Measurements from ENCODE around the gene FBXO45. TPM values are rescaled to one million over a fixed set of nuclear protein-coding genes. Genes with fewer than 3 reads are reported as not detected.

FBXO45 gene
- total RNA-seq, 1 experiment from 2014 or later = 23.2 TPM

DNA sequence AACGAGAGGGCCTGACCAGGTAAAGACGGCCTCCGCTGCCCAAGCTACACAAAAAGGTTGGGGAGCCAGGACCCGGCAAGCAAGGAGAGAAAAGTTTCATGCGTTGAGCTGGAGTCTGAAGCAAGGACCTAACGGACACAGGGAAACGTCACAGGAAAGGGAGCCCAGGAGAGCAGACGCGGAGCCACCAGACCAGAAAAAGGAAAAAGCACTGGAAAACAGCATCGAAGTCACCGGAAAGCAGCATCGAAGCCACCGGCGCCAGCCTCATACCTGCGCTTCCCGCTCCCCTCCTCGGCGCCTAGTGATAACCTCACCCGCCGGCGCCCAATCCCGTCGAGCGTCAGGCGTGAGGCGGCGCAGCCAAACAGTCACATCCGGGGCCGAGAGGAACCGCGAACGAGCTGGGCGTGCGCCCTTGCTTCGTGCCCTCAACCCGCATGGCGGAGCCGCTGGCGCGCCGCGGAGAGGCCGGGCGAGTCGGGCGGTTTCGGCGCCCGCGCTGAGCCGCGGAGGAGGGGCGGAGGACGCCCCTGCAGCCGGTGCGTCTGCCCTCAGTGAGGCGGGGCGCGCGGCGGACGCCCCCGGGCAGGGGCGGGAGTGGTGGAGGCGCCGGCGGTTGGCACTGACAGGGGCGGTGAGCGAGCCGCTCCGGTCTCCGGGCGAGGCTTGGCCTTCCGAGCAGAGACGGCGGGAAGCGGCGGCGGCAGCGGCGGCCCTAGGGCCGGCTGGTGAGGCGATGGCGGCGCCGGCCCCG, at the start of gene FBXO45, which contains the start of gene WDR53 (continued):
- TF ChIP-seq EZH2phosphoT487 (IDR thresholded peaks at IDR 0.05; ENCODE audit: borderline replicate concordance) (no peak), ZFX (IDR thresholded peaks at IDR 0.05) (peak; percentile 67), CEBPB (IDR thresholded peaks at IDR 0.05; ENCODE audit: low read depth) (no peak), EGR1 (IDR thresholded peaks at IDR 0.05; ENCODE audit: low read depth) (peak; percentile 25; the same call in 1 of the 2 replicates), SRF (IDR thresholded peaks at IDR 0.05; ENCODE audit: low read depth) (peak; percentile 97), JUND (IDR thresholded peaks at IDR 0.05) (no peak), ZNF274 (IDR thresholded peaks at IDR 0.05; ENCODE audit: low read depth, low read length) (no peak), EZH2 (IDR thresholded peaks at IDR 0.05) (no peak)
- TF ChIP-seq, protein P1, sequence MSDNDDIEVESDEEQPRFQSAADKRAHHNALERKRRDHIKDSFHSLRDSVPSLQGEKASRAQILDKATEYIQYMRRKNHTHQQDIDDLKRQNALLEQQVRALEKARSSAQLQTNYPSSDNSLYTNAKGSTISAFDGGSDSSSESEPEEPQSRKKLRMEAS (IDR thresholded peaks at IDR 0.05) = peak; percentile 95

DNA sequence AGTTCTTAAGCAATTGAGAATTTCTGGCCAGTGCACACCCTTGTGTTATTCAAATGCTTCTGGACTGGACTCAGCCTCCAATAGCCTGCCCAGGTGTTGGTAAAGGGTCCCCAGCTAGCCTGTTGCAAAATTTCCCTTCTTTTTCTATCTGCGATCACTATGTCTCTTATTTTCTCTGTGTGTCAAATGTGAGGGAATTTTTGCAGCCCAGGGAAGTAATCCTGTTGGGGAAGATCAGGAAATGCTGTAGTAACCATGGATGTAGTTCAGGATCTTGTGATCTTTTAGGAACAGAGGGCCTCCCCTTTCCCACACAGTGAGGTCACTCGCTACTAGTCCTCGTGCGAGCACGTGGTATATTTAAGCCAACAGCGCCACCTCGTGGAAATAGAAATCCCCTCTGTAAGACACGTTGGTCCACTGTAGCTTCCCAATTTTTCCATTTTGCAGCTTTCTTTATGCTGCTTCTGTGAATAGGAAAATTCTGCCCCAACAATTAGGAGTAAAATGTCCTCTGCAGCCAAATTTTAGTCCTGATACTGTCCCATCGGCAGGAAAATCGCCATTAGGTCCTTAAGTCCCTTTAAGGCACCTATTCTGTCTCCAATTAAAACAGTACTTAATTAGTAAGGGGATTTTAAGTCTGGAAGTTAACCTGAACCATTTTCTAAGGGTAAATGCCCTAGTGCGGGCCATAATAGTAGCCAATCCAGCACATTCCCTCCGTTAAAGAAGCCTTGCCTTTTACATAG, 49.3 kb upstream of the FBXO45 start:
- Histone ChIP-seq H2AFZ (ENCODE audit: low read depth, low read length, poor library complexity, severe bottlenecking) (peak overlapping the region; percentile 94), H3K27ac (ENCODE audit: low read depth, low read length) (no peak overlapping the region), H3K9me2 (ENCODE audit: insufficient read depth) (no peaks in the 10 kb centered on the region), H3K9me3 (ENCODE audit: control insufficient read depth in 1 of 2, insufficient read depth in 1 of 2, low read depth in 1 of 2, low read length in 2 of 2) (no peaks in the 10 kb centered on the region), H3K4me1 (ENCODE audit: control insufficient read depth in 1 of 2, insufficient read depth in 2 of 2, low read length in 2 of 2) (peaks cover 2 to 7% of the 10 kb centered on the region in 2 experiments; a peak in 2 of 4 replicates), H3K79me2 (ENCODE audit: insufficient read depth, low read length) (no peaks in the 10 kb centered on the region), H4K20me1 (ENCODE audit: insufficient read depth) (no peaks in the 10 kb centered on the region), H3K4me2 (ENCODE audit: low read length) (peak overlapping the region; percentile 28; the same call in 1 of the 2 replicates), H3K36me3 (ENCODE audit: control insufficient read depth in 1 of 2, insufficient read depth in 2 of 2, low read length in 2 of 2) (no peaks in the 10 kb centered on the region), H3K4me3 (replicated peaks in 1 of 2; ENCODE audit: low read depth in 1 of 2, low read length in 2 of 2) (no peak overlapping the region), H3K27me3 (ENCODE audit: insufficient read depth, low read length) (no peaks in the 10 kb centered on the region), H3K9ac (ENCODE audit: low read length) (no peak overlapping the region)
- CTCF ChIA-PET = interaction anchor here (0.5 to 2.9 kb wide), 12 partner anchors 9 to 660 kb away, joined by 3 to 14 read pairs (median 6); no protein-coding TSS in a partner anchor
- peak; percentile 94 for ATAC-seq
- POLR2A ChIA-PET = no interaction called here
- intact Hi-C loops (cut with micrococcal nuclease) = loop anchor here (1.0 to 2.0 kb wide), 5 partner anchors 32 to 656 kb away; no protein-coding TSS in a partner anchor
- RAD21 ChIA-PET (ENCODE audit: low non-redundant PET in 1 of 2, low total read pairs in 2 of 2, uncharacterized antibody in 2 of 2, unreplicated experiment in 2 of 2) = interaction anchor here (0.5 to 1.5 kb wide), 7 partner anchors 33 to 459 kb away, joined by 3 to 6 read pairs (median 4); no protein-coding TSS in a partner anchor
- DNase-seq (ENCODE audit: low read depth, low spot score) = peak; percentile 86
- BruUV-seq (replicated peaks) = no TSS peak
- no peak for TF ChIP-seq JUND (IDR thresholded peaks at IDR 0.05)
- TF ChIP-seq EZH2 (IDR thresholded peaks at IDR 0.05) = no peak
- no peak for TF ChIP-seq POLR2A (IDR thresholded peaks at IDR 0.05; ENCODE audit: borderline replicate concordance, extremely low read depth, insufficient read depth, insufficient read length)
- no peak; the same call in 1 of the 2 replicates for TF ChIP-seq ATF3 (IDR thresholded peaks at IDR 0.05)
- TF ChIP-seq TCF7L2 (IDR thresholded peaks at IDR 0.05; ENCODE audit: borderline replicate concordance, extremely low read depth, insufficient read depth, insufficient read length) = no peak
- no peak for TF ChIP-seq SIN3A (IDR thresholded peaks at IDR 0.05; ENCODE audit: low read depth)
- TF ChIP-seq, protein P2, sequence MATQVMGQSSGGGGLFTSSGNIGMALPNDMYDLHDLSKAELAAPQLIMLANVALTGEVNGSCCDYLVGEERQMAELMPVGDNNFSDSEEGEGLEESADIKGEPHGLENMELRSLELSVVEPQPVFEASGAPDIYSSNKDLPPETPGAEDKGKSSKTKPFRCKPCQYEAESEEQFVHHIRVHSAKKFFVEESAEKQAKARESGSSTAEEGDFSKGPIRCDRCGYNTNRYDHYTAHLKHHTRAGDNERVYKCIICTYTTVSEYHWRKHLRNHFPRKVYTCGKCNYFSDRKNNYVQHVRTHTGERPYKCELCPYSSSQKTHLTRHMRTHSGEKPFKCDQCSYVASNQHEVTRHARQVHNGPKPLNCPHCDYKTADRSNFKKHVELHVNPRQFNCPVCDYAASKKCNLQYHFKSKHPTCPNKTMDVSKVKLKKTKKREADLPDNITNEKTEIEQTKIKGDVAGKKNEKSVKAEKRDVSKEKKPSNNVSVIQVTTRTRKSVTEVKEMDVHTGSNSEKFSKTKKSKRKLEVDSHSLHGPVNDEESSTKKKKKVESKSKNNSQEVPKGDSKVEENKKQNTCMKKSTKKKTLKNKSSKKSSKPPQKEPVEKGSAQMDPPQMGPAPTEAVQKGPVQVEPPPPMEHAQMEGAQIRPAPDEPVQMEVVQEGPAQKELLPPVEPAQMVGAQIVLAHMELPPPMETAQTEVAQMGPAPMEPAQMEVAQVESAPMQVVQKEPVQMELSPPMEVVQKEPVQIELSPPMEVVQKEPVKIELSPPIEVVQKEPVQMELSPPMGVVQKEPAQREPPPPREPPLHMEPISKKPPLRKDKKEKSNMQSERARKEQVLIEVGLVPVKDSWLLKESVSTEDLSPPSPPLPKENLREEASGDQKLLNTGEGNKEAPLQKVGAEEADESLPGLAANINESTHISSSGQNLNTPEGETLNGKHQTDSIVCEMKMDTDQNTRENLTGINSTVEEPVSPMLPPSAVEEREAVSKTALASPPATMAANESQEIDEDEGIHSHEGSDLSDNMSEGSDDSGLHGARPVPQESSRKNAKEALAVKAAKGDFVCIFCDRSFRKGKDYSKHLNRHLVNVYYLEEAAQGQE (IDR thresholded peaks at IDR 0.05; ENCODE audit: low read depth) = no peak
- no peak for TF ChIP-seq ZNF274 (IDR thresholded peaks at IDR 0.05; ENCODE audit: low read depth, low read length)
- no peak for TF ChIP-seq ELF1 (IDR thresholded peaks at IDR 0.05; ENCODE audit: borderline replicate concordance, low read depth)
- TF ChIP-seq POLR2AphosphoS5 (IDR thresholded peaks at IDR 0.05; ENCODE audit: low read depth, low read length) = no peak
- TF ChIP-seq, protein P3, sequence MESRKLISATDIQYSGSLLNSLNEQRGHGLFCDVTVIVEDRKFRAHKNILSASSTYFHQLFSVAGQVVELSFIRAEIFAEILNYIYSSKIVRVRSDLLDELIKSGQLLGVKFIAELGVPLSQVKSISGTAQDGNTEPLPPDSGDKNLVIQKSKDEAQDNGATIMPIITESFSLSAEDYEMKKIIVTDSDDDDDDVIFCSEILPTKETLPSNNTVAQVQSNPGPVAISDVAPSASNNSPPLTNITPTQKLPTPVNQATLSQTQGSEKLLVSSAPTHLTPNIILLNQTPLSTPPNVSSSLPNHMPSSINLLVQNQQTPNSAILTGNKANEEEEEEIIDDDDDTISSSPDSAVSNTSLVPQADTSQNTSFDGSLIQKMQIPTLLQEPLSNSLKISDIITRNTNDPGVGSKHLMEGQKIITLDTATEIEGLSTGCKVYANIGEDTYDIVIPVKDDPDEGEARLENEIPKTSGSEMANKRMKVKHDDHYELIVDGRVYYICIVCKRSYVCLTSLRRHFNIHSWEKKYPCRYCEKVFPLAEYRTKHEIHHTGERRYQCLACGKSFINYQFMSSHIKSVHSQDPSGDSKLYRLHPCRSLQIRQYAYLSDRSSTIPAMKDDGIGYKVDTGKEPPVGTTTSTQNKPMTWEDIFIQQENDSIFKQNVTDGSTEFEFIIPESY (IDR thresholded peaks at IDR 0.05; ENCODE audit: extremely low read depth, insufficient replicate concordance, low read length) = no peak
- TF ChIP-seq EGR1 (IDR thresholded peaks at IDR 0.05; ENCODE audit: low read depth) = no peak
- no peak for TF ChIP-seq SRF (IDR thresholded peaks at IDR 0.05; ENCODE audit: low read depth)
- no peak for TF ChIP-seq CEBPB (IDR thresholded peaks at IDR 0.05; ENCODE audit: low read depth)

Measured in HCT116 (cell line).